ENCODE results near the gene YBX1. TPM values are rescaled to one million over a fixed set of nuclear protein-coding genes. Genes with fewer than 3 reads are reported as not detected.
"Not testable (repeated sequence)": the region's sequence is repeated elsewhere in the genome, so short reads cannot be mapped to it uniquely, and the experiment has no call there.

Gene YBX1
- total RNA-seq, 1 donor from 2014 or later, result 538 TPM

DNA sequence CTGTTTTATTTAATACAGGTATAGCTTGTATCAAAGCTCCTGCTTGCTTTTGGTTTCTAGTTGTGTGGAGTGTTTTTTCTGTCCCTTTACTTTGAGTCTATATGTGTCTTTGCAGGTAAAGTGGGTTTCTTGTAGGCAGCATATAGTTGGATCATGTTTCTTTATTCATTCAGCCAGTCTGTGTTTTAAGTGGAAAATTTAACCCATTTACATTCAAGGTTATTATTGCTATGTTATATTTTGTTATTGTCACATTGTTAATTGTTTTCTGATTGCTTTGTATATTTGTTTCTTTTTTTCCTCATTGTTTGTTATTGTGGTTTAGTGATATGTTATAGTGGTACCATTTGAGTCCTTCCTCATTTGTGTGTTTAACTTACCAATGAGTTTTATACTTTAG is 31.1 kb downstream of the YBX1 start:
- H3K4me1 Mint-ChIP-seq (ENCODE audit: unreplicated experiment), result peaks cover 4% of the 10 kb centered on the region
- no peaks in the 10 kb centered on the region for H3K27me3 Mint-ChIP-seq (ENCODE audit: unreplicated experiment)
- no peak for DNase-seq (ENCODE audit: extremely low spot score, unreplicated experiment)
- H3K27ac Mint-ChIP-seq (ENCODE audit: unreplicated experiment), result no peak overlapping the region
- H3K9me3 Mint-ChIP-seq (ENCODE audit: unreplicated experiment), result peaks cover 24% of the 10 kb centered on the region
- peaks cover 54% of the 10 kb centered on the region for H3K36me3 Mint-ChIP-seq (ENCODE audit: unreplicated experiment)
- TF ChIP-seq, protein P1, sequence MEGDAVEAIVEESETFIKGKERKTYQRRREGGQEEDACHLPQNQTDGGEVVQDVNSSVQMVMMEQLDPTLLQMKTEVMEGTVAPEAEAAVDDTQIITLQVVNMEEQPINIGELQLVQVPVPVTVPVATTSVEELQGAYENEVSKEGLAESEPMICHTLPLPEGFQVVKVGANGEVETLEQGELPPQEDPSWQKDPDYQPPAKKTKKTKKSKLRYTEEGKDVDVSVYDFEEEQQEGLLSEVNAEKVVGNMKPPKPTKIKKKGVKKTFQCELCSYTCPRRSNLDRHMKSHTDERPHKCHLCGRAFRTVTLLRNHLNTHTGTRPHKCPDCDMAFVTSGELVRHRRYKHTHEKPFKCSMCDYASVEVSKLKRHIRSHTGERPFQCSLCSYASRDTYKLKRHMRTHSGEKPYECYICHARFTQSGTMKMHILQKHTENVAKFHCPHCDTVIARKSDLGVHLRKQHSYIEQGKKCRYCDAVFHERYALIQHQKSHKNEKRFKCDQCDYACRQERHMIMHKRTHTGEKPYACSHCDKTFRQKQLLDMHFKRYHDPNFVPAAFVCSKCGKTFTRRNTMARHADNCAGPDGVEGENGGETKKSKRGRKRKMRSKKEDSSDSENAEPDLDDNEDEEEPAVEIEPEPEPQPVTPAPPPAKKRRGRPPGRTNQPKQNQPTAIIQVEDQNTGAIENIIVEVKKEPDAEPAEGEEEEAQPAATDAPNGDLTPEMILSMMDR (IDR thresholded peaks at IDR 0.05), result no peak
- H3K4me3 Mint-ChIP-seq (ENCODE audit: unreplicated experiment), result no peak overlapping the region

DNA sequence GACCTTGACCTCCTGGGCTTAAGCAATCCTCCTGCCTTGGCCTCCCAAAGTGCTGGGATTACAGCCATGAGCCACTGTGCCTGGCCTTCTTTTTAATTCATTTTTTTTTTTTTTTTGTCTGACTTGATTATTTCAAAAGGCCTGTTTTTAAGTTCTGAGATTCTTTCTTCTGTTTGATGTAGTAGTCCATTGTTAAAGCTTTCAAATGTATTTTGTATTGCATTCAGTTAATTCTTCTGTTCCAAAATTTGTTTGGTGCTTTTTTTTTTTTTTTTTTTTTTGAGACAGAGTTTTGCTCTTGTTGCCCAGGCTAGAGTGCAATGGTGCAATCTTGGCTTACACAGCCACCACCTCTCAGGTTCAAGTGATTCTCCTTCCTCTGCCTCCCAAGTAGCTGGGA is 32.2 kb downstream of the YBX1 start:
- H3K9me3 Mint-ChIP-seq (ENCODE audit: unreplicated experiment), result peaks cover 22% of the 10 kb centered on the region
- not testable (repeated sequence) for H3K4me3 Mint-ChIP-seq (ENCODE audit: unreplicated experiment); H3K27ac Mint-ChIP-seq (ENCODE audit: unreplicated experiment); DNase-seq (ENCODE audit: extremely low spot score, unreplicated experiment); H3K4me1 Mint-ChIP-seq (ENCODE audit: unreplicated experiment); H3K27me3 Mint-ChIP-seq (ENCODE audit: unreplicated experiment)
- H3K36me3 Mint-ChIP-seq (ENCODE audit: unreplicated experiment), result peaks cover 49% of the 10 kb centered on the region

DNA sequence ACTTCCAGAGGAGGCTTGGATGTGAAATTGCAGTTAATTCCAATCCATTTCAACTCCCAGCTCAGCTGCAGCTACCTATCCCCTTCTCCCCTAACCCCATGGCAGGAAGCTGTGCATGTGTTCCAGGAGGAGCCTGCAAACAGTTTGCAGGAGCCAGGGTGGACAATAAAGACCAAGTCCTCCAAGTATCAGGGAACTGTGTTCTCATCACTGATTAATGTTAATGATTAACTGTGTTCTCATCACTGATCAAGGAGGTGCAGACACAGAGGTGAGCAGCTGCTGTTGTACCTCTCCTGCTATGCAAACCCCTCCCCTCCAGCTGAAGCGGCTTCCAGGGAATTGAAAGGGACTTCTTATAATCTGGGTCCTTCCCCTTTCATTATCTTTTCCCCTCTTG is 38.6 kb downstream of the YBX1 start:
- Mint-ChIP-seq H3K36me3 (ENCODE audit: unreplicated experiment) (peaks cover 13% of the 10 kb centered on the region), H3K27me3 (ENCODE audit: unreplicated experiment) (no peaks in the 10 kb centered on the region), H3K4me3 (ENCODE audit: unreplicated experiment) (no peak overlapping the region), H3K27ac (ENCODE audit: unreplicated experiment) (peak overlapping the region; percentile 33), H3K4me1 (ENCODE audit: unreplicated experiment) (peaks cover 2% of the 10 kb centered on the region), H3K9me3 (ENCODE audit: unreplicated experiment) (peaks cover 5% of the 10 kb centered on the region)
- TF ChIP-seq, protein P1 (IDR thresholded peaks at IDR 0.05), result no peak
- DNase-seq (ENCODE audit: extremely low spot score, unreplicated experiment), result no peak

DNA sequence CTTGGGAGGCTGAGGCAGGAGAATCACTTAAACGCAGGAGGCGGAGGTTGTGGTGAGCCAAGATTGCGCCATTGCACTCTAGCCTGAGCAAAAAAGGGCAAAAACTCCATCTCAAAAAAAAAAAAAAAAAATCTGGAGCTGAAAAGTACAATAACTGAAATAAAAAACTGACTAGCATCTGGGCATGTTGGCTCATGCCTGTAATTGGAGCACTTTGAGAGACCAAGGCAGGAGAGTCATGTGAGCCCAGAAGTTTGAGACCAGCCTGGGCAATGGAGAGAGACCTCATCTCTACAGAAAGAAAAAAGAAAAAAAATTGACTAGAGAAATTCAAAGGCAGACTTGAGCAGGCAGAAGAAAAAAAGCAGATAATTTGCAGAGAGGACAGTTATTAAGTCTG is 39.7 kb downstream of the YBX1 start:
- TF ChIP-seq, protein P1 (IDR thresholded peaks at IDR 0.05), result no peak
- no peak overlapping the region for H3K4me3 Mint-ChIP-seq (ENCODE audit: unreplicated experiment)
- H3K36me3 Mint-ChIP-seq (ENCODE audit: unreplicated experiment), result peaks cover 8% of the 10 kb centered on the region
- no peak for DNase-seq (ENCODE audit: extremely low spot score, unreplicated experiment)
- peaks cover 5% of the 10 kb centered on the region for H3K9me3 Mint-ChIP-seq (ENCODE audit: unreplicated experiment)
- H3K27me3 Mint-ChIP-seq (ENCODE audit: unreplicated experiment), result no peaks in the 10 kb centered on the region
- H3K27ac Mint-ChIP-seq (ENCODE audit: unreplicated experiment), result no peak overlapping the region
- H3K4me1 Mint-ChIP-seq (ENCODE audit: unreplicated experiment), result peaks cover 2% of the 10 kb centered on the region

DNA sequence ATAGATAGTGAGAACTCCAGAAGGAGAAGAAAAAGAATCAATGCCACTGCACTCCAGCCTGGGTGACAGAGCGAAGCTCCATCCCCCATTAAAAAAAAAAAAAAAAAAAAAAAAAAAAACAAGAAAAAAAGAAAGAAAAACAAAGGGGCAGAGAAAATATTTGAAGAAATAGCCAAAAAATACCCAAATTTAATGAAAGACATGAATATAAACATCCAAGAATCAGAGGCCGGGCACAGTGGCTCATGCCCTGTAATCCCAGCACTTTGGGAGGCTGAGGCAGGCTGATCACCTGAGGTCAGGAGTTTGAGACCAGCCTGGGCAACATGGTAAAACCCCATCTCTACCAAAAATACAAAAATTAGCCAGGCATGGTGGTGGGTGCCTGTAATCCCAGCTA is 40.2 kb downstream of the YBX1 start:
- not testable (repeated sequence) for H3K9me3 Mint-ChIP-seq (ENCODE audit: unreplicated experiment); H3K4me1 Mint-ChIP-seq (ENCODE audit: unreplicated experiment); DNase-seq (ENCODE audit: extremely low spot score, unreplicated experiment); H3K27me3 Mint-ChIP-seq (ENCODE audit: unreplicated experiment); H3K27ac Mint-ChIP-seq (ENCODE audit: unreplicated experiment); H3K4me3 Mint-ChIP-seq (ENCODE audit: unreplicated experiment); H3K36me3 Mint-ChIP-seq (ENCODE audit: unreplicated experiment)

DNA sequence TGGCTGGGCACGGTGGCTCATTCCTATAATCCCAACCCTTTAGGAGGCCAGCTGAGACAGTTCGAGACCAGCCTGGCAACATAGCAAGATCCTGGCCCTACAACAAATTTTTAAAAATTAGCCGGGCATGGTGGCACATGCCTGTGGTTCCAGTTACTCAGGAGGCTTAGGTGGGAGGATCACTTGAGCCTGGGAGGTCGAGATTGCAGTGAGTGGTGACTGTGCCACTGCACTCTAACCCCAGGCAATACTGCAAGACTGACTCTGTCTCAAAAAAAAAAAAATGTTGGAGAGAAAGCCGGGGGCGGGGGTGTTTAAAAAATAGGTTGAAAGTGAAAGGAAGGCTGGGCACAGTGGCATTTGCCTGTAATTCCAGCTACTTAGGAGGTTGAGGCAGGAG is 41.3 kb downstream of the YBX1 start:
- TF ChIP-seq, protein P1 (IDR thresholded peaks at IDR 0.05), result no peak
- peak; percentile 32 for DNase-seq (ENCODE audit: extremely low spot score, unreplicated experiment)
- H3K36me3 Mint-ChIP-seq (ENCODE audit: unreplicated experiment), result peaks cover 2% of the 10 kb centered on the region
- no peak overlapping the region for H3K4me3 Mint-ChIP-seq (ENCODE audit: unreplicated experiment)
- peaks cover 5% of the 10 kb centered on the region for H3K9me3 Mint-ChIP-seq (ENCODE audit: unreplicated experiment)
- peaks cover 2% of the 10 kb centered on the region for H3K4me1 Mint-ChIP-seq (ENCODE audit: unreplicated experiment)
- no peaks in the 10 kb centered on the region for H3K27me3 Mint-ChIP-seq (ENCODE audit: unreplicated experiment)
- no peak overlapping the region for H3K27ac Mint-ChIP-seq (ENCODE audit: unreplicated experiment)

DNA sequence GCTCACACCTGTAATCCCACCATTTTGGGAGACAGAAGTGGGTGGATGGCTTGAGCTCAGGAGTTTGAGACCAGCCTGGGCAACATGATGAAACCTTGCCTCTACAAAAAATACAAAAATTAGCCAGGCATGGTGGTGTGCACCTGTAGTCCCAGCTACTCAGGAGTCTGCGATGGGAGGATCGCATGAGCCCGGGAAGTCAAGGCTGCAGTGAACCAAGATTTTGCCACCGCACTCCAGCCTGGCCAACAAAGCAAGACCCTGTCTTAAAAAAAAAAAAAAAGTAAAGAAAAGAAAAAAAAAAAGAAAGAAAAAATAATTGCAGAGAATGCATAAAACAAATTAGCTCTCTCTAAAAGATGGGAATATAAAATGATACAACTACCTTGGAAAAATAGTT is 43.6 kb downstream of the YBX1 start:
- DNase-seq (ENCODE audit: extremely low spot score, unreplicated experiment), result peak; percentile 36
- not testable (repeated sequence) for H3K36me3 Mint-ChIP-seq (ENCODE audit: unreplicated experiment); H3K27ac Mint-ChIP-seq (ENCODE audit: unreplicated experiment); H3K4me1 Mint-ChIP-seq (ENCODE audit: unreplicated experiment); H3K9me3 Mint-ChIP-seq (ENCODE audit: unreplicated experiment); H3K4me3 Mint-ChIP-seq (ENCODE audit: unreplicated experiment); H3K27me3 Mint-ChIP-seq (ENCODE audit: unreplicated experiment)
